HTERT RPE-1 (cell line): ENCODE results near the gene JUN.

Experiments
- in situ Hi-C: fragments of 300-500 bp; cut with MboI; formaldehyde crosslinking; loops from 4 replicates; pipeline ENCODE4 v1.14.3; 2020; ENCODE audit warnings: low sequenced_read_pairs

The JUN gene

GRCh38 chr1:58783993-58784757 is at the start of gene JUN:
Gene JUN, minus strand, starts transcription at chr1:58784047. Its CDS starts 977 bp downstream, at chr1:58783070.
- in situ Hi-C loops, result no loop called here

- in situ Hi-C loops, result no loop called here
These were observed 49.3 kb upstream of the JUN start for GRCh38 chr1:58833166-58833565.

DNA sequence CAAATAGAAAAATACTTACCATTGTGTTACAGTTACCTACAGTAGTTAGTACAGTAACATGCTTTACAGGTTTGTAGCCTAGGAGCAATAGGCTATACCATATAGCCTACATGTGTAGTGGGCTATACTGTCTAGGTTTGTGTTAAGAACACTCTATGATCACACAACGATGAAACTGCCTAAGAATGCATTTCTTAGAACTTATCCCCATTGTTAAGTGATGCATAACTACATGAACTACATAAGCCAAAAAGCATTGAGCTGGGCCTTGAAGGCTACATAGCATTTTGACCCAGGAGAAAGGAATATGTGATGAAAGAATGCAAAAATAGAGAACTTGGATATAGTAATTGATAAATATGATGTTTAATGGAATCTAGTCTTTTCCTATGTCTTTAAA is 46.4 kb upstream of the JUN start:
- in situ Hi-C loops, result no loop called here

DNA sequence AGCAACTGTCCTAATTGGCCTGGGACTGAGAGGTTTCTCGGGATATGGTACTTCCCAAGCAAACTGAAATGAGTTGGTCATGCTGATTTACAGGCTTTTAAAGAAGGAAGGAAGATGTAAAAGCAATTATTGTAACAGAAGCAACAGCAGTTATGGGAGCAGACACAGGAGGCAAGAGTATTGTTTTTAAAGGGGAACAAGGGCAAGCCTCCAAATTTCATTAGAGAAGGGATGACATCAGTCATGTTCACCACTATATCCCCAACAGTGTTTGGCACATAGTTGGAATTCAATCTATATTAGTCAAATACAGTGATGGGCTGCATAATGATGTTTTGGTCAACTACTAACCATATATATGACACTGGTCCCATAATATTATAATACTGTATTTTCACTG is 46.0 kb upstream of the JUN start:
- in situ Hi-C loops, result no loop called here

GRCh38 chr1:58827298-58827697 is 43.5 kb upstream of the JUN start:
- in situ Hi-C loops, result no loop called here

- in situ Hi-C loops, result no loop called here
These were observed 41.0 kb upstream of the JUN start for GRCh38 chr1:58824753-58825389.

DNA sequence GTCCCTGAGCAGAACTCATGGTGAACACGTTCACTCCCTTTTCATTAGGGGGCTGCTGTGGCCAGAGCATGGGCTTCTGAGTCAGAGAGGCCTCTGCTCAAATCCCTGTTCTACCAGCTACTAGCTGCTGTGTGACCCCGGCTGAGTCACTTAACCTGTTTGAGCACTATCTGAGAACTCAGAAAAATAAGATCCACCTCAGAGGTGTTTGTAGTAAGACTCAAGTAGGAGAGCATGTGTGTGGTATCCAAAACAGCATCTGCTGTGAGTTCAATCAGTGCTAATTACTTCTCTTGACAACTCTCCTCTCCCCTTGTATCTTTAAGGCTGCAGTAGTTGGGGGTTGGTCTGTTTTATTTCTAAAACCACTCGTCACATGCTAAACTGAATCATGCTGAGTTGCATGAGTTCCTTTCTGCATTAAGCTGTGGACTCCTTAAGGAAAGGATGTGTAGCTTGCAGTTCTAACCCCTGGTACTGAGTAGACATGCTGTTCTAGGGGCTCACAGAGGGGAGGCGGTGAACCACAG is 39.7 kb upstream of the JUN start:
- in situ Hi-C loops, result no loop called here

- in situ Hi-C loops, result no loop called here
These were observed 37.5 kb upstream of the JUN start for GRCh38 chr1:58821309-58821708.

- in situ Hi-C loops, result no loop called here
These were observed 35.1 kb upstream of the JUN start for GRCh38 chr1:58818976-58819375.

GRCh38 chr1:58818075-58818474 is 34.2 kb upstream of the JUN start:
- in situ Hi-C loops, result no loop called here

GRCh38 chr1:58816747-58817221 is 32.9 kb upstream of the JUN start:
- in situ Hi-C loops, result no loop called here

GRCh38 chr1:58816072-58816746 is 32.4 kb upstream of the JUN start:
- in situ Hi-C loops, result no loop called here

DNA sequence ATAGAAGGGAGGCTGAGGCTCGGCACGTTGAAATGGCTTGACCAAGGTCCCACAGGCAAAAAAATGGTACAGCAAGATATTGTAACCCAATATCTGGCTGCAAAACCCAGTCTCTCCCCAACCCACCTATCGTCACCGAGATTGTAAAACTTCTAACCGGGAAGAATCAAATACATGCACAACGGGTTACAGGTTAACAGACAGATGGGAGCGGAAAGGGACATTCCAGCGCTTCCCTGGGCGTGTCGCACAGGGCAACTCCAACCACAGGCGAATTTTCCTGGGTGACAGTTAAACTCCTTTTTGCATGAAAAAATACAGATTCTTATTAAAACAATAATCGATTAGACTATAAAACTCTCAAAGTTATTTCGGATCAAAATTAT is 31.8 kb upstream of the JUN start:
- in situ Hi-C loops, result no loop called here

GRCh38 chr1:58815069-58815685 is 31.3 kb upstream of the JUN start:
- in situ Hi-C loops, result no loop called here

GRCh38 chr1:58814251-58815068 is 30.6 kb upstream of the JUN start:
- in situ Hi-C loops, result no loop called here

DNA sequence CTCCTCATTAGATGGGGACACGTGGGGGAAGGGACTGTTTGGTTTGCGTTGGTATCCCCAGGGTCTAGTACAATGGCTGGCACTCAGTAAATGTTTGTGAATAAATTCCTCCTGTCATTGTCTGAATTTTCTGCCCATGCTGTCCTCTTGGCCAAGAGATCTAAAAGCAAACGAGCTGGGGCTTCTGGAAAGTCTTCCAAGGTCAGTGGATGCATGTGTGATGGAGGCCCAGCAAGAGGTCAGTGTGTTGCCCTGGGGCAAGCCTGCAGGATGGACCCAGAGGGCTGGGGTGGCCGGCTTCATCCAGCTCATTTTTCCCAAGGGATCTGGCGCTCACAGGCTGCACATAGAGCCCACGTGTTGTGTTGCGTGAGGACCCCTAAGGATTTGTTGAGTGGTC is 30.0 kb upstream of the JUN start:
- in situ Hi-C loops, result no loop called here

GRCh38 chr1:58813361-58813760 is 29.5 kb upstream of the JUN start:
- in situ Hi-C loops, result no loop called here

GRCh38 chr1:58812926-58813325 is 29.1 kb upstream of the JUN start:
- in situ Hi-C loops, result no loop called here

- in situ Hi-C loops, result no loop called here
These were observed 28.6 kb upstream of the JUN start for GRCh38 chr1:58812468-58812867.

DNA sequence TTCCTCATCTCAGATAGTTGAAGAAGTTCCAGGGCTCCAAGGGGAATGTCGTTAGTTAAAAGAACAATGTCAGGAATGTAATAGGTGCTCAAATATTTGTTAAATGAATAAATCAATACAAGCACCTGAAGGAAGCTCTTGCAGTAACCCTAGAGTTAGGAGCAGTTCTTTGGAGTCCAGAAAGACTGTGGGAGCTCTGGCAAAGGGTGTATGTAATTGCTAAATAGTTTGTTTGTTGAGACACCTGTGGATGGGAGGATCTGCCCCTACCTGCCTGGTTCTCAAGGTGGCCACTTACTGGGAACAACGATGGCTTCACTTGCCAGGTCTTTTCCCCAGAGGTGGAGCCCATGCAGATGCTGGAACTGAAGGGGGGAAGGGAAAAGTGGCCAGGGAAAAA is 27.5 kb upstream of the JUN start:
- in situ Hi-C loops, result no loop called here
